K562 (cell line): Measurements from ENCODE around the gene HSPA1L. TPM values are rescaled to one million over a fixed set of nuclear protein-coding genes. Genes with fewer than 3 reads are reported as not detected.

Source experiments
- E2F1 ChIP-seq: sonication (generic); formaldehyde crosslinking; IDR thresholded peaks from 2 replicates; pipeline ENCODE4 v1.8.1; 2023; ENCODE audit warnings: mild to moderate bottlenecking, missing genetic modification reagents, moderate library complexity
- HDAC2 ChIP-seq: fragments of 450-650 bp; IDR thresholded peaks from 2 replicates; pipeline ENCODE4 v1.6.1; 2016; ENCODE audit warnings: mild to moderate bottlenecking
- KAT7 ChIP-seq: sonication (generic); formaldehyde crosslinking; IDR thresholded peaks from 2 replicates; pipeline ENCODE4 v1.8.0; 2022; ENCODE audit warnings: missing genetic modification reagents, mild to moderate bottlenecking, borderline replicate concordance
- L3MBTL2 ChIP-seq: fragments of 450-650 bp; IDR thresholded peaks from 2 replicates; pipeline ENCODE4 v1.6.1; 2016; ENCODE audit warnings: mild to moderate bottlenecking, moderate library complexity
- MEIS2 ChIP-seq: fragments of 450-650 bp; IDR thresholded peaks from 2 replicates; pipeline ENCODE4 v1.6.1; 2014; ENCODE audit warnings: mild to moderate bottlenecking; ENCODE audit not compliant: partially characterized antibody
- MGA ChIP-seq: fragments of 450-650 bp; IDR thresholded peaks from 2 replicates; pipeline ENCODE4 v1.6.1; 2016; ENCODE audit warnings: mild to moderate bottlenecking, moderate library complexity
- NFATC3 ChIP-seq: fragments of 450-650 bp; IDR thresholded peaks from 2 replicates; pipeline ENCODE4 v1.6.1; 2017; ENCODE audit warnings: mild to moderate bottlenecking
- PBX2 ChIP-seq, 2 experiments: IDR thresholded peaks in 1 of 2; conservative IDR thresholded peaks in 1 of 2; 2 replicates each; pipeline ENCODE4 v1.6.1; 2016; ENCODE audit warnings: low read depth in 2 of 2, mild to moderate bottlenecking in 1 of 2, missing compliant biosample characterization in 1 of 2, missing genetic modification characterization in 1 of 2, moderate library complexity in 1 of 2
- STAT5A ChIP-seq: IDR thresholded peaks from 2 replicates; pipeline ENCODE4 v1.6.1; 2012; ENCODE audit warnings: low read length, inconsistent platforms, borderline replicate concordance
- TEAD1 ChIP-seq, 2 experiments: fragments of 450-650 bp in 1 of 2; sonication (generic) in 1 of 2; formaldehyde crosslinking; IDR thresholded peaks; 2 replicates each; pipeline versions ENCODE4 v1.4.0 to v1.8.0; 2020 to 2022; ENCODE audit warnings: mild to moderate bottlenecking in 2 of 2, missing genetic modification reagents in 1 of 2
- ZNF197 ChIP-seq: fragments of 200-800 bp; sonication (Bioruptor generic); IDR thresholded peaks from 2 replicates; pipeline ENCODE4 v1.6.1; 2016; ENCODE audit warnings: low read depth, missing genetic modification characterization, missing compliant biosample characterization
- polyA plus RNA-seq, 8 experiments: library from polyadenylated mRNA; depleted of rRNA in 4 of 8; stranded (reverse) in 5 of 8; unstranded in 3 of 8; fragments of >200 nt; fragmentation: Nextera tagmentation in 2 of 8; fragmentation: Illumina TruSeq in 1 of 8; extraction: Ambion mirVana in 2 of 8; extraction: Trizol in 1 of 8; gene quantifications; 2 replicates each; pipeline versions ENCODE4 v1.2.1 to v1.2.3, GENCODE V29; 2011 to 2014; ENCODE audit warnings: inconsistent platforms in 1 of 8, missing spikeins in 1 of 8
- total RNA-seq, 7 experiments: library from RNA; depleted of rRNA in 6 of 7; stranded (reverse); fragments of >200 nt in 6 of 7; fragmentation: Illumina TruSeq in 2 of 7; extraction: Trizol in 2 of 7; gene quantifications; 2 replicates each; pipeline versions ENCODE4 v1.2.1 to v1.2.3, GENCODE V29; 2011 to 2021; ENCODE audit warnings: low replicate concordance in 1 of 7

Gene HSPA1L
- total and polyA plus RNA-seq, 9 of the 15 experiments (the other 6 are each of a cell fraction or from before 2014, with no cell fraction given) = 0.14 to 2.1 (median 1.3) TPM

GRCh38 chr6:31769684-31770371 lies 45.3 kb downstream of the HSPA1L start (continued):
- TF ChIP-seq PBX2 (CRISPR knock-in tag; IDR thresholded peaks at IDR 0.05; ENCODE audit: low read depth) (no peak; the same call in 1 of the 2 replicates), PBX2 (tag; conservative IDR thresholded peaks at IDR 0.05; ENCODE audit: low read depth) (peak; percentile 88), NFATC3 (0 out of 2 replicates have a peak, but pooled peaks have one; percentile 79), MGA (no peak), L3MBTL2 (peak; percentile 66), HDAC2 (peak; percentile 82), MEIS2 (peak; percentile 86), TEAD1 (CRISPR knock-in tag; IDR thresholded peaks at IDR 0.05) (peak; percentile 57 to 64; a peak in 3 of 4 replicates), ZNF197 (CRISPR knock-in tag) (0 out of 2 replicates have a peak, but pooled peaks have one; percentile 36), KAT7 (CRISPR knock-in tag) (no peak; the same call in 1 of the 2 replicates), STAT5A (no peak), E2F1 (peak; percentile 42; the same call in 1 of the 2 replicates)
